Naive B cell (primary cell): ENCODE results near the gene NCAPD3. TPM values are rescaled to one million over a fixed set of nuclear protein-coding genes. Genes with fewer than 3 reads are reported as not detected.

Source experiments
- ATAC-seq, 2 donors: fragments of 150-1000 bp; cut with Tn5 transposase; 2 replicates each; pipeline ENCODE4 v1.10.0; 2021; ENCODE audit warnings: low read depth in 2 of 2, mild to moderate bottlenecking in 2 of 2, moderate library complexity in 2 of 2
- DNase-seq: peaks from one replicate; pipeline ENCODE4 v3.0.0; 2022
- H3K27ac Mint-ChIP-seq, 6 donors: one replicate each; pipeline ENCODE4 v1.8.0; 2020 to 2022; ENCODE audit warnings: mild to moderate bottlenecking in 6 of 6, mixed read lengths in 6 of 6, moderate library complexity in 5 of 6, inconsistent platforms in 2 of 6
- H3K27me3 Mint-ChIP-seq, 3 donors: one replicate each; pipeline ENCODE4 v1.8.0; 2021 to 2022; ENCODE audit warnings: mixed read lengths in 3 of 3, mild to moderate bottlenecking in 1 of 3
- H3K36me3 Mint-ChIP-seq, 2 donors: one replicate each; pipeline ENCODE4 v1.8.0; 2020 to 2022; ENCODE audit warnings: mixed read lengths in 2 of 2, inconsistent platforms in 1 of 2, mild to moderate bottlenecking in 1 of 2
- H3K4me1 Mint-ChIP-seq, 3 donors: one replicate each; pipeline ENCODE4 v1.8.0; 2020 to 2022; ENCODE audit warnings: mixed read lengths in 3 of 3, inconsistent platforms in 1 of 3, mild to moderate bottlenecking in 1 of 3, moderate library complexity in 1 of 3
- H3K4me3 Mint-ChIP-seq, 8 donors: one replicate each; pipeline ENCODE4 v1.8.0; 2020 to 2022; ENCODE audit warnings: mild to moderate bottlenecking in 8 of 8, mixed read lengths in 8 of 8, moderate library complexity in 8 of 8, inconsistent platforms in 2 of 8
- H3K9me3 Mint-ChIP-seq, 7 donors: one replicate each; pipeline ENCODE4 v1.8.0; 2020 to 2022; ENCODE audit warnings: mixed read lengths in 7 of 7, mild to moderate bottlenecking in 5 of 7, inconsistent platforms in 2 of 7, moderate library complexity in 1 of 7
- polyA plus RNA-seq, 6 donors: library from polyadenylated mRNA; unstranded; fragments of 300-500 nt; fragmentation: Illumina TruSeq; gene quantifications; one replicate each; pipeline ENCODE4 v1.2.3, GENCODE V29; 2021; ENCODE audit warnings: low read depth in 6 of 6

NCAPD3 gene
- polyA plus RNA-seq, 6 donors from 2014 or later, result 6.2 to 13.2 (median 8.6) TPM

DNA sequence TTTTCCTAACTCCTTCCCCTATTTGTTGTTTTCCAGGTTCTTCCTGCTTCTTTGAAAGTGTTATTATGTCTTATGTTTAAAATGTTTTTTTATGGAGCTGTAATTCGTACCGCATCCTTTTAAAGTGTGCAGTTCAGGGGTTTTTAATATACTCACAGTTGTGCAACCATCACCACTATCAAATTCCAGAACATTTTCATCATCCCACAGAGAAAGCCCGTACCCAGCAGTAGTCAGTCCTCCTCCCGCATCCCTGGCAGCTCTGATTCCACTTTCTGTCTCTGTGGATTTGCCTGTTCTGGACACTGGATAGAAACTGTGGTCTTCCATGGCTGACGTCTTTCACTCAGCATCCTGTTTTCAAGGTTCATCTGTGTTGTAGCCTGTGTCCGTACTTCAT is 81.2 kb downstream of the NCAPD3 start:
- no peaks in the 10 kb centered on the region for H3K27me3 Mint-ChIP-seq
- H3K4me1 Mint-ChIP-seq, result peaks cover 0 to 4% (median 3%) of the 10 kb centered on the region in 3 donors
- ATAC-seq (no peak), DNase-seq (no peak)
- peak overlapping the region in 2 of 6 donors; percentile 11 to 18 for H3K27ac Mint-ChIP-seq
- no peak overlapping the region for H3K4me3 Mint-ChIP-seq
- no peaks in the 10 kb centered on the region for H3K9me3 Mint-ChIP-seq
- H3K36me3 Mint-ChIP-seq, result peaks cover 8 to 32% of the 10 kb centered on the region in 2 donors

DNA sequence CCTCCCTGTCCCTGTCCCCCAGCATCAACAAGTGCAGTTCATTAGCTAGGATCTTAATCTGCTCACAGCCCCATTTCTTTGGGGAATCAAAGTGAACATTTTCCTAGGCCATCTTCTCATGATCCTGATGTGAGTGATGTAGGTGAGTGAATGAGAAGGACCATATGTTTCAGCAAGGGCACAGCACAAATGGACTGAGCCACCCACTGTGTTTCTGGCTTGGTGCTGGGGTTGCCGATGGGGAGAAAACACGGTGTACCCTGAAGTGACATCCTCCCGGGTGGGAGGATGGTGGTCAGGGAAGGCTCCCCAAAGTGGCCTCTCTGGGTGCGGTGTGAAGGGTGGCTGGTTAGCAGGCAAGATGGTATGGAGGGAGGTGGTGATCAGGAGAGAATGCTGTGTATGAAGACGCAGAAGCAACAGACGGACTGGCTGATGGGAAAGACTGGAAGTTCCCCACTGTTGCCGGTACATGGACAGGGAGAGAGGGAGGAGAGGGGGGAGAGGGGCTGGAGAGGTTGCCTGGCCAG is 82.7 kb downstream of the NCAPD3 start:
- H3K9me3 Mint-ChIP-seq, result no peaks in the 10 kb centered on the region
- H3K27ac Mint-ChIP-seq, result peak overlapping the region in 2 of 6 donors; percentile 3 to 37
- peaks cover 0 to 4% (median 3%) of the 10 kb centered on the region in 3 donors for H3K4me1 Mint-ChIP-seq
- peaks cover 8 to 32% of the 10 kb centered on the region in 2 donors for H3K36me3 Mint-ChIP-seq
- H3K27me3 Mint-ChIP-seq, result no peaks in the 10 kb centered on the region
- DNase-seq, result no peak
- no peak for ATAC-seq
- H3K4me3 Mint-ChIP-seq, result peak overlapping the region in 1 of 8 donors; percentile 1

DNA sequence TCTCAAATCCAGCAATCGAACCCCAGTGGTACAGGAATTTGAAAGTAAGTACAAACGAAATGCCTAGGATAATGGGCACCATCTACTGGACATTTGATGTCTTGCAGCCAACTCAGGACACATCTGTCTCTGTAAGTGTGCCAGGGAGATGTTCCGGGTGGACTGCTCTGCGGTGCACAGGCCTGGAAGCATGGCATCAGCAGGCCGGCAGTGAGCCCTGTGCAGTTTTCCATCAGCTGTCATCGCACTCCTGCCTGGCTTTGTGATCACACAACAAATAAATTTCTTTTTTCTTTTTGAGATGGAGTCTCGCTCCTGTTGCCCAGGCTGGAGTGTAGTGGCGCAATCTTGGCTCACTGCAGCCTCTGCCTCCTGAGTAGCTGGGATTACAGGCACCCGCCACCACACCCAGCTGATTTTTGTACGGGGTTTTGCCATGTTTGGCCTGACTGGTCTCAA is 83.9 kb downstream of the NCAPD3 start:
- H3K27me3 Mint-ChIP-seq, result no peaks in the 10 kb centered on the region
- DNase-seq (peak; percentile 37), ATAC-seq (peak; percentile 55 to 61)
- peaks cover 0 to under 1% (median 0%) of the 10 kb centered on the region in 7 donors for H3K9me3 Mint-ChIP-seq
- no peak overlapping the region for H3K4me3 Mint-ChIP-seq
- H3K4me1 Mint-ChIP-seq, result peaks cover 0 to 3% (median 2%) of the 10 kb centered on the region in 3 donors
- peaks cover 8 to 27% of the 10 kb centered on the region in 2 donors for H3K36me3 Mint-ChIP-seq
- peak overlapping the region in 1 of 6 donors; percentile 39 for H3K27ac Mint-ChIP-seq

DNA sequence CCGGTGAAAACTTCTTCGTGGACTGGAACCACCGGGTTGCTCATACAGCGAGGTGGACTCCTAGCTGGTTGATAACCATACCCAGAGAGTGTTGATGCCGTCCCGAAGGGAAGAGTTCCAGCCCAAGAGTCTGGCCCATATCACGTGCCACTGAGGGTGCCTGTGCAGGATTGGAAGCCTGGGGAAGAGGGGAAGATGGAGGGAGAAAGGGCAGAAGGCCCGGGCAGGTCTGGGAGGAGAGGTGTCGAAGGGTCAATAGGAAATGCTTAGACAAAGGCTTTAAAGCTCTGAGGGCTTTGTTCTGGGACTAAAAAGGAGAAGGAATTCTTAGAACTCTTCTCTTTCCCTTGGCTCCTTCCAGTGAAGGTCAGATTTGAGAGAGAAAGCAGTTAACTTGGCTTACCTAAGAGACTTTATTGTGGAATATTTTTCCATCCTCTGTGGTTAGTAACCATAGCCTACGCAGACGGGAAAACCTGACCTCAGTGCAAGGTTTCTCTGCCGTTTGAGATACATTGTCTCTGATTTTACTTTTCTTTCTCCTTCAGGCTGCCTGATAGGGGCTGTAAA is 84.4 kb downstream of the NCAPD3 start:
- H3K27ac Mint-ChIP-seq, result no peak overlapping the region
- H3K36me3 Mint-ChIP-seq, result peaks cover 11 to 22% of the 10 kb centered on the region in 2 donors
- ATAC-seq (no peak), DNase-seq (no peak)
- no peaks in the 10 kb centered on the region for H3K27me3 Mint-ChIP-seq
- H3K4me1 Mint-ChIP-seq, result peaks cover 0 to 3% (median 0%) of the 10 kb centered on the region in 3 donors
- peaks cover 0 to 6% (median 0%) of the 10 kb centered on the region in 7 donors for H3K9me3 Mint-ChIP-seq
- H3K4me3 Mint-ChIP-seq, result no peak overlapping the region

DNA sequence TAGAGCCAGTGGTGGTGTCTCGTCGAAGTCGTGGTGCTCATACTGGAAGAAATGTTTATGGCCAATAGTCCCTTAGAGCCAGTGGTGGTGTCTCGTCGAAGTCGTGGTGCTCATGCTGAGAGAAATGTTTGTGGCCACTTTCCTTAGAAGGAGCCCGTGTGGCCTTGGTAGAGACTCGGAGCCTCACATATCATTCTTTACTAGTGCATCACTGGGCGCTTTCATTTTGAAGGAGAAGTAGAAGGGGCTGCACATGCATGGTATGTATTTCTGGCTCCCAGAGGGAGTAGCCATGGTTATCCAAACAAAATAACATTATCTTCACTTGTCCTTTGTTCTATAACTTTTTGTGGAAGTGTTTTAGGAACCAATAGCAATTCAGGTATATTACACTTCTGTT is 85.4 kb downstream of the NCAPD3 start:
- Mint-ChIP-seq H3K4me3 (no peak overlapping the region), H3K27ac (no peak overlapping the region), H3K4me1 (peaks cover 0 to 3% (median 0%) of the 10 kb centered on the region in 3 donors), H3K36me3 (peaks cover 21 to 25% of the 10 kb centered on the region in 2 donors), H3K27me3 (peaks cover 0 to 7% (median 0%) of the 10 kb centered on the region in 3 donors), H3K9me3 (peaks cover 5 to 15% (median 7%) of the 10 kb centered on the region in 7 donors)
- no peak for DNase-seq
- ATAC-seq, result no peak

DNA sequence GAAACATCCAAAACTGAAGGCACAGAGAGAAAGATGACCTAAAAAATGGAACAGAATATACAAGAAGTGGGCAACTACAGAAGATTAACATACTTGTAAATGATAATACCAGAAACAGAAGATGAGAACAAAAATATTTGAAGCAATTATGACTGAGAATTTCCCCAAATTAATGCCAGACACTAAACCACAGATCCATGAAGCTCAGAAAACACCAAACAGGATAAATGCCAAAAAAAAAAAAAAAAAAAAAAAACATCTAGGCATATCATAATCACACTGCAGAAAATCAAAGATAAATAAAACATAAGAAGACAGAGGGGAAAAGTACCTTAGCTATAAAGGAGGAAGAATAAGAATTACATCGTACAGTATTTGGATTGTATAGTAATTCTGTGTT is 89.6 kb downstream of the NCAPD3 start:
- DNase-seq (no peak), ATAC-seq (no peak)
- Mint-ChIP-seq H3K9me3 (peaks cover 10 to 46% (median 31%) of the 10 kb centered on the region in 7 donors), H3K27ac (no peak overlapping the region), H3K4me3 (no peak overlapping the region), H3K4me1 (peaks cover 0 to 1% (median 0%) of the 10 kb centered on the region in 3 donors), H3K27me3 (peaks cover 0 to 7% (median 0%) of the 10 kb centered on the region in 3 donors), H3K36me3 (peaks cover 21 to 23% of the 10 kb centered on the region in 2 donors)

DNA sequence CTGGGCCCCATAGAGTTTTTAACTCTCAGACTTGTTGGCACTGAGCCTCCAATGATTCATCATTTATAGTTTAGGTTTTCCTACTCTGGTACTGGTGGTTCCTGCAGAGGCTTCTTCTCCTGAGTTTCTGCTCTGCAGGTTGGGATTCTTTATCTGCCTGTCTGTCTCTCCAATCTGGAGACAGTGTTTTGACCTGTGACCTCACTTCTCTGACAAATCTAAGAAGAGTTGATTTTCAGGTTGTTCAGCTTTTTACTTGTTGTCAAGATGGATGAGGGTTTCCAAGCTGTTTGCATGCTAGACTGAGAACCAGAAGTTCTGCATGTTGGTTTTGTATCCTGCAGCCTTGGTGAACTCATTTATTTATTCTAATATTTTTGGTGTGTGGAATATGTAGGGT is 91.0 kb downstream of the NCAPD3 start:
- DNase-seq (no peak), ATAC-seq (no peak)
- Mint-ChIP-seq H3K4me3 (no peak overlapping the region), H3K9me3 (peaks cover 10 to 47% (median 31%) of the 10 kb centered on the region in 7 donors), H3K4me1 (no peaks in the 10 kb centered on the region), H3K27me3 (peaks cover 0 to 7% (median 0%) of the 10 kb centered on the region in 3 donors), H3K36me3 (peaks cover 21 to 23% of the 10 kb centered on the region in 2 donors), H3K27ac (no peak overlapping the region)

DNA sequence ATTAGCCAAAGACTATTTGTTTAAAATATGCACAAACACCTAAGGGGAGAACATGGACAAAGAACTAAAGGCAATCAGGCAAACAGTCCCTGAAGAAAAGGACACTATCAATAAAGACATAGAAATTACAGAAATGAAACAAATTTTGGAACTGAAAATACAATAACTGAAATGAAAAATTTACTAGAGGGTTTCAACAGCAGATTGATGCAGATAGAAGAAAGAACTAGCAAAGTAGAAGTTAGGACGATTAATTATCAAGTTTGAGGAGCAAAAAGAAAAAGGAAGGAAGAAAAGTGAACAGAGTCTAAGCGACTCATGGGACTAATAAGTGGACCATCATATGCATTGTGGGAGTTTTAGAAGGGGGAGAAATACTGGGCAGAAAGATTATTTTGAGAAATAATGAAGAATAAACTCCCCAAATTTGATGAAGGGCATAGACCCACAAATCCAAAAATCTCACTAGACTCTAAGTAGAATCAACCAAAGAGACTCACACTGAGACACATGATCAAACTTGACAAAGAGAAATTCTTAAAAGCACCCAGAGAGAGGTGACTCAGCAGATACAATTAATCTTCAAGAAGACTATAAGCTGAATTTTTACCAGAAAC is 92.0 kb downstream of the NCAPD3 start:
- Mint-ChIP-seq H3K27ac (peak overlapping the region in 1 of 6 donors; percentile 68), H3K27me3 (peaks cover 0 to 13% (median 0%) of the 10 kb centered on the region in 3 donors), H3K9me3 (peaks cover 10 to 47% (median 31%) of the 10 kb centered on the region in 7 donors), H3K4me3 (peak overlapping the region in 1 of 8 donors; percentile 18), H3K36me3 (peaks cover 23 to 26% of the 10 kb centered on the region in 2 donors), H3K4me1 (no peaks in the 10 kb centered on the region)
- DNase-seq (no peak), ATAC-seq (no peak)

DNA sequence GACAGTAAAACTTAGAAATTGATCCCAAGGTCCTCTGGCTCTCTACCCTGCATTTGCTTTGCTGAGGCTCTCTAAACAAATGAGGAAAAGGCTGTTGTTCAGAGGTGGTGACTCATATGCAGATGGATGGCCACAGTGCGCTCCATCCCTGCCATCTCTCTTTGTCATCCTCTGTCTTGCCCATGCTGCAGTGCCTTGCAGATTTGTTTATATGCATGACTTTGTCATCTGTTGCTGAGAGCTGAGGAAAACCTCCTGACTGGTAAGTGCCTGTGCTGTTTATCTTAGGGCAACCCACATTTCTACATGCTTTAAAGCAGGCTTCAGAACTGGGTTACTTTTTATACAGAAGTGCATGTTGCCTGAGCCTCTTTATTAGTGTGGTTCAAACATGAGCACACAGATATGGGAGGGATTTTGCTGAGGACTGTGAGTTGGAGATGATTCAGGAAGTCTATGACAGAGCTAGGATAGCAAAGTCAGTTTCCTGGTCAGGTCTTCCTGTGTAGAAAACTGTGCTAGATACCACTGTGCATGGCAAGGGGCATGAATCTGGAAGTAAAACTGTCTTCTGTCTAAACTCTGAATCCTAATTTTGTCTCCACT is 97.4 kb downstream of the NCAPD3 start:
- no peak for DNase-seq
- peaks cover 0 to 17% (median 7%) of the 10 kb centered on the region in 7 donors for H3K9me3 Mint-ChIP-seq
- peaks cover 17 to 38% (median 21%) of the 10 kb centered on the region in 3 donors for H3K27me3 Mint-ChIP-seq
- peaks cover 11% of the 10 kb centered on the region in 2 donors for H3K36me3 Mint-ChIP-seq
- H3K4me1 Mint-ChIP-seq, result peaks cover 11 to 21% (median 17%) of the 10 kb centered on the region in 3 donors
- peak overlapping the region in 1 of 6 donors; percentile 3 for H3K27ac Mint-ChIP-seq
- ATAC-seq, result no peak
- H3K4me3 Mint-ChIP-seq, result no peak overlapping the region

DNA sequence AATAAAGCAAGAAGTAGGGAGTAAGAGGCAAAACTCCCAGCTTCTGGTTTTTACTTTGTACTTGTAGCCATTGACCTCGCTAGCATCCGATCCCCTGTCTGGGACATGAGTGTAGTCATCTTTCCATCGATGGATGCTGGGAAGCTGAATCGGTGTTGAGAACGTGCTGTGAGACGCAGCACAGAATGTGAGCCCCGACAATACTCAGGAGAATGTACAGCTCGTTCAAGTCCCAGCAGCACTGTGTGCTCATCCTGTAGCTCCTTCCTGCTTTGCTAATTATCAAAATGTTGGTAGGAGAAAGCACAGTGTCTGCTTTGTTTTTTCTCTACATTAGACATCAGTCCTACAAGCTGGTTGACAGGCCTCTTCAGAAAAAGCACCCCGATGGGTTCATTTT is 98.3 kb downstream of the NCAPD3 start:
- Mint-ChIP-seq H3K4me1 (peaks cover 11 to 21% (median 17%) of the 10 kb centered on the region in 3 donors), H3K9me3 (peaks cover 0 to 10% (median 3%) of the 10 kb centered on the region in 7 donors), H3K27ac (no peak overlapping the region), H3K36me3 (peaks cover 7 to 13% of the 10 kb centered on the region in 2 donors), H3K27me3 (peaks cover 17 to 39% (median 21%) of the 10 kb centered on the region in 3 donors), H3K4me3 (peak overlapping the region in 1 of 8 donors; percentile 33)
- ATAC-seq, result no peak
- DNase-seq, result no peak

DNA sequence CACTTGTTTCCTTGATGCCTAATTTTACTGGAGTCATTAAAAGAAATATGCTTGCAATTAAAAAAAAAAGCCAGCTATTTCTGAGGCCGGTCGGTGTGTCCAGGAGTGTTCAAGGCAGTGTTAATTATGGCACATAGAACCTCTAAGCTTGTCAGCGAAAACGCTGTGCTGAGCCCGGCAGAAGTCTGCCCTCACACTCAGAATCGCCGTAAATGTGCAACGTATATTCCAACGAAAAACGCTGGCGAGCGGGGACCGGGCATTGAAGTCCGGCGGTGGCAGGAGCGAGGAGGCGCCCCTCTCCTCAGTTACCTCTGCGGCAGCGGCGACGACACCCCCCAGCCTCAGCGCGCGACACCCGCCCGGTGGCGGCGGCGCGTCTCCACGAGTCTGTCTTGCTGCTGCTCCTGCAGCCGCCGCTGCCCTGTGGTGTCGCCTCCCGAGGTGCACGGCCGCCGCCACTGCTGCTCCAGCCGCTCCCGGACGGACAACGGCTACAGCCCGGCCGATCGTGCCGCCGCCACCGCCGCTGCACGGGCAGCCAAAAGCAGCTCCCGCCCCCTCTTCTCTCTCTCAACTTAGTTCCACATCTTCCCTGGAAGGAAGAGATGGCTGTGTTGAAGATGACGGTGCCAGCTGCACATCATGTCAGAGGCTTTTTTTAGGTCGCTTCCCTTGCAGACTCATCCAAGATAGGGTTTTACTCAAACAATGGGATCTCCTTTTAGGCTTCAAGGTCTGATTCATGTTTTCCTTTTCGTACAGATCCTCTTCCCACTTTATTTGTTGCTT is 98.9 kb downstream of the NCAPD3 start:
- Mint-ChIP-seq H3K9me3 (peaks cover 0 to 7% (median 0%) of the 10 kb centered on the region in 7 donors), H3K4me3 (peak overlapping the region in 2 of 8 donors; percentile 26 to 63), H3K27ac (peak overlapping the region in 1 of 6 donors; percentile 74), H3K36me3 (peaks cover 7 to 13% of the 10 kb centered on the region in 2 donors), H3K27me3 (peaks cover 17 to 39% (median 21%) of the 10 kb centered on the region in 3 donors), H3K4me1 (peaks cover 11 to 21% (median 17%) of the 10 kb centered on the region in 3 donors)
- ATAC-seq (no peak), DNase-seq (peak; percentile 7)

DNA sequence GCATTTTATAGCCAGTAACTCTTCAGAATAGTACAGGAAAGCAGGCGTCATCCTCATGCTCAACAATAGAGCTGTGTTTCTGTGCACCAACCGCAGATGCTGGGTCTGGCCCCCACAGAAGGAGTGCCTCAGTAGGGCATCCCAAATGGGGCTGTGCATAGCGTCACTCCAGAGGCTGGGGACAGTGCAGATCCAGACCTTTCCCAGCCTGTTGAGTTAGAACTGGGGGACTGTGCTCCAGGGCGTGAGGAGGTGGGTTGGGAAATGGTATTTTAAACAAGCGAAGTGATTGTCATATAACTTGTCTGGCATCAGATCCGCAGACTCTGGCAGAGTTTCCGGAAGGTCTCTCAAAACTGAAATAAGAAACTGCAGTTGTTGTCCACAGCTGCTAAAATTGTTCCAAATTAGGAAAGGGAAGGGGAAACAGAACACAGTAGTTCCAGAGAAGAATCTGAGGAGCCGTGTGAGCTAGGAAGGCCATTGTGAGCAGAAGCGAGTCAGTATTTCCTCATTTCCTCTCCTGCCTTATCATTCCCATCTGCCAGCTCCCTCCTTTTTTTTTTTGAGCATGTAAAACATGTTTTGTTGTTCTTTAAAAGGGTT is 102.7 kb downstream of the NCAPD3 start:
- H3K9me3 Mint-ChIP-seq, result no peaks in the 10 kb centered on the region
- no peak overlapping the region for H3K4me3 Mint-ChIP-seq
- H3K36me3 Mint-ChIP-seq, result peaks cover 14 to 19% of the 10 kb centered on the region in 2 donors
- ATAC-seq, result no peak
- H3K27me3 Mint-ChIP-seq, result peaks cover 17 to 28% (median 27%) of the 10 kb centered on the region in 3 donors
- no peak for DNase-seq
- peaks cover 17 to 20% (median 19%) of the 10 kb centered on the region in 3 donors for H3K4me1 Mint-ChIP-seq
- peak overlapping the region in 1 of 6 donors; percentile 37 for H3K27ac Mint-ChIP-seq
